Measurements from ENCODE around the gene TUBG2. TPM values are rescaled to one million over a fixed set of nuclear protein-coding genes. Genes with fewer than 3 reads are reported as not detected.

The TUBG2 gene
- total RNA-seq, 1 donor from 2014 or later: 7.6 TPM

DNA sequence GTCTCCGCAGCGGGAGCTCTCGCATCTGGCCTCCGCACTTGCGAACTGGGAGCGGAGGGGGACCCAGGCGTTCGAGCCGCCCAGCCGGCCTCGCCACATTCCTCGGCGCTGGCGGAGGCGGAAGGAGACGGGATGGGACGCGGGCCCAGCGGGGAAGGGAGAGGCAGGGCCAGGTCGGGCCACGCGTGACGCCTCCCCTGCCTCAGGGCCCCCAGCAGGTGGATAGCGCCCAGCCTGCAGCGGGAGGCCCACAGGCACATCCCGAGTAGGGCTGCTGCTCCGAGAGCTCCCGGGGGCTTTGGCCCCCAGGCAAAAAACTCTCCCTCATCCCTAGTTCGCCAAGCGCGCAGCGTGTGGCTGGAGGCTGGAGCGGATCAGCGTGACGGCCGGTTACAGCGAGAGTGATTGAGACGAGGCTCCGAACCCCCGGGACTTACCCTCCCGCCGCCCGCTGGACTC lies 16.9 kb downstream of the TUBG2 start:
- no peak for DNase-seq (ENCODE audit: low spot score)
- peak; percentile 5 for ATAC-seq

DNA sequence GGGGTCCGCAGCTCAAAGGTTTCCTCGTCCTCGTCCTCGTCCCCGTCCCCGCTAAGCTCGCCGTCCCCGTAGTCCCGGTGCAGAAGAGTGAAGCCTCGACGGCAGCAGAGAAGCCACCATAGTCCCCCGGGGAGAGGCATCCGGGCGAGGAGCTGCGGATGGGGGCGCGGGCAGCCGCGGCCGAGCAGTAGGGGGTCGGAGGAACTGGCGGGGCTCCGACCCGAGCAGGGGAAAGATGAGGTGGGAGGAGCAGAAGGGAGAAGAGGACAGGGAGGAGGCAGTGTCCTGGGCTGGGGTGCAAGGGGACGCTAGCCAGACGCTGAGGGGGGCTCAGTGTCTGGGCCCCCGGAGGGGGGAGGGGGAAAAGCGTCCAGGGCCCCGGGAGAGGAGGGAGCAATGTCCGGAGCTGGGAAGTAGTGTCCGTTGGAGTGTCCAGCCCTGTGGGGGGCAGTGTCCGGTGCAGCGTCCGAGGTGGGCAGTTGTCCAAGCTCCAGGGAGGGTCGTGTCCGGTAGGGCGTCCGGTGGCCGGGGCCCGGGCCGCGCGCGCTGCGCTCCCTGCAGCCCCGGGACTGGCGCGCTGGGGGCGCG lies 17.4 kb downstream of the TUBG2 start, which contains the start of gene PLEKHH3:
TSS of gene PLEKHH3 (minus strand) at position 571 of the 588 bp plus-strand sequence. CDS start at position 140, 431 bp downstream.
- ATAC-seq (no peak), DNase-seq (ENCODE audit: low spot score) (no peak)

DNA sequence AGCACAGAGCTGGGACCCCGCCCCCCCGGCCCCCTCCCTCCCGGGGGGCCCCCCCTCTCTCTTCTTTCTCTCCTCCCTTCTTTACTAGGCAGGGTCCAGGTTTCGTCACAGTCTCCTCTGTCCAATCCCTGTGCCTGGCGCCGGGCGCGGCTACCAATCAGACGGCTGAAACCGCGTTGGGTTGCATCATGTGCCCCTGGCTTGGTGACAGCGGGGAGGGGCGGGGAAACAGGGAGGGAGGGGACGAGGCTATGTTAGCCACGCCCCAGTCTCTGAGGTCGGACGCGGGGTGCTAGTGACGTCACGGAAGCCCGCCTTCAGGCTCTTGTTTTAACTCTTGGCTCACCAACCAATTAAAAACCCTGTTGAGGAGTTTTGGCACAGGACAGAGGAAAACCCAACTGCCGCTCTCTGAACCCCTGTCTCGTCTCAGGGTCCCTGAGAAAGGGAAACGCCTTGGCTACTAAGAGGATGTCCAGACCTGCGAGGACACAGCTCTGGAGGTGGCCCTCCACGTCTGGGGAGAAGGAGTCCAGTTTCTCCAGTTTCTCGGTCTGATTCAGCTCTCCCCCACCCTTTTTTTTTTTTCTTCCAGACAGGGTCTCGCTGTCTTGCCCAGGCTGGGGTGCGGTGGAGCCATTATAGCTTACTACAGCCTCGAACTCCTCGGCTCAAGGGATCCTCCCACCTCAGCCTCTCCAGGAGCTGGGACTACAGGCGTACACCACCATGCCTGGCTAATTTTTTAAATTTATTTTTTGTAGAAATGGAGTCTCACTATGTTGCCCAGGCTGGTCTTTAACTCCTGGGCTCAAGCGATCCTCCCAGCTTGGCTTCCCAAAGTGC lies 18.2 kb downstream of the TUBG2 start:
- DNase-seq (ENCODE audit: low spot score) (peak; percentile 100), ATAC-seq (peak; percentile 66)

DNA sequence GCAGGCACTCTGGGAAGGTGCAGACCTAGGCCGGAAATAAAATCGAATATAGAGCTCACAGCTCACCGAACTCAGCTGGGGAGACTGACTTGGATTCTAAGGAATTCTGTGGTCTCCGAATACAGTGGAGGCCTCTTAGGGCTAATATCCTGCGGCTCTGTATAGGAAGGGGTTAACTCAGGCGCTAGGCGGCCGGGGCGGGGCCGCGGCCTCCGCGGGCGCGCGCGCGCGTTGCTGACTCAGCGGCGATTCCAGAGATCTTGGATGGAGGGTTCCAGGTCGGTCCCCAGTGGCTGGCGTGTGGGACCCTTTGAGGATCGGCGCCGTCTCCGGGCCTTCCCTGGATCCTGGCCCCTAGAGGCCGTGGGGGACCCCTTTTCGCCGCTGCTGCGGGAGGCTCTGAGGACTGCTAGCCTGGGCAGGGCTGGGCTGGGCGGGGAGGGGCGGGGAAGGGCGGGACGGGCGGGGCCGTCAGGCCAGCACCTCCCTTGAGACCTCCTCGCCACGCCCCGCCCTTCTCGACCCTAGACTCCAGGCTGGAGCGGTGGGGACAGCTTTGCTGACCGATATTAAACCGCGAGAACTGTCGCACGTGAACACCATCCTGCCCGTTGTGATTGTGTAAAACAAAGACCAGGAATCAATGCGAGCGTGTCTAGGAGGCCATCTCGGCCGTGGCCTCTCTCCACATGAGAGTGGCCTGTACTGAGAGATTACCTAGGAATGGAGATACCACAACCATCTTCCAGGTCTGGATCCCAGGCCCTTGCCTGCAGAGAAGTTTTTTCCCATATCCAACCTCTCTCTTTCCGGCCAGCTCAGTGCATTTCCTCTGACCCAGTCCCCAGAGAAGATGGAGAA lies 19.1 kb downstream of the TUBG2 start:
- DNase-seq (ENCODE audit: low spot score) (peak; percentile 97), ATAC-seq (peak; percentile 55)

DNA sequence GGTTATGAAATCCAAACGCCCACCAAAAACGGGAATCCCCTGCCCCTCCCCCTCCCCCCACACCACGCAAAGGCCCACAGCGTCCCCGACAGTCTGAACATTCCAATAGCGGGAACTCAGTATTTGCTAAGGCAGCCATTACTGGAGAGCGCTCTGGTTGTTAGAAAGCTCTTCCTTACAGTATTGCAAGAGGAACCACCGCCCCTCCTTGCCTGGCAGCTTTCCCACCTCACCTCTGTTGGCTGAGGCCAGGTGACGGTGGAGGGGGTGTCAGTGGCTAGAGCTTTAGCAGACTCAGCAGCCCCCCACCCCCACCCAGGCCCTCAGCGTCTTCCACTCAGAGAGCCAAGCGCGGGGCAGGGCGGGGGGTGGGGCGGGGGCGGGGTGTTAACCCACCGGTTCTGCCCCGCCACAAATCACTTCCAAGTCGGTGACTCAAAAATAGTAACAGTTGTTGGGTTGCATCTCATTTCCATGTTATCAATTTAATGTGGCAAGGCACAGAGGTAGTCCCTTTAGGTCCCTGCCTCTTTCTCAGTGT lies 19.9 kb downstream of the TUBG2 start:
- DNase-seq (ENCODE audit: low spot score): peak; percentile 60
- no peak for ATAC-seq

DNA sequence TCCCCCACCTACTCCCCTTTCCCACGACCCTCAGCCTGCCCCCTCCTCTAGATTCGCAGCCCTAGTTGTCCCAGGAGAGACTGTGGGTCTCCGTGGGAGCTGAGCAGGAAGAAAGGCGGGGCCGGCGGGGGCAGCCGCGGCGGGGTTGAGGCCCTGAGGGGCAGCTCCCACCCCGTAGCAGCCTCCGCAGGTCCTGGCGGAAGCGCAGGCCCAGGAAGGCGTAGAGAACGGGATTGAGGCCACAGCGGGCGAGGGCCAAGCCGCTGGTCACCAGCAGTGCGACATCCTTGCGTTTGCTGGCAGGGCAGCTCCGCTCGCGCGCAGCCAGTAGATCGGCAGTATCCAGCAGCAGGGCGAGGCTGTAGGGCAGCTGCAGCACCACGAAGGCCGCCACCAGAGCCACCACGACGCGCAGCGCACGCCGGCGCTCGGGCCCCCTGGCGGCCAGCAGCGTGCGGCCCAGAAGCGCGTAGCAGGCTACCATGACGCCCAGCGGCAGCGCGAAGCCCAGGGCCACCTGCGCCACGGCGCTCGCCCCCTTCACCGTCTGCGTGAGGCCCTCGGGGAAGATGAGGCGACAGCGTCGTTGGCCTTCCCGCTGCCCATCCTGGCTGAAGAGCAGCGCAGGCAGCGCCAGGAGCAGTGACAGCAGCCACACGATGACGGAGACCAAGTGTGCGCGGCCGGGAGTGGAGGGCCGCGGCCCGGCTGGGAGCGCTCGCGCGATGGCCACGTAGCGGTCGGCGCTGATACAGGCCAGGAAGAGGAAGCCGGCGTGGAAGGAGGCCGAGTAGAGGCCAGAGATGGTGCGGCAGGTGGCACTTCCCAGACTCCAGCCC lies 20.6 kb downstream of the TUBG2 start:
- DNase-seq (ENCODE audit: low spot score): peak; percentile 84
- ATAC-seq: peak; percentile 57

DNA sequence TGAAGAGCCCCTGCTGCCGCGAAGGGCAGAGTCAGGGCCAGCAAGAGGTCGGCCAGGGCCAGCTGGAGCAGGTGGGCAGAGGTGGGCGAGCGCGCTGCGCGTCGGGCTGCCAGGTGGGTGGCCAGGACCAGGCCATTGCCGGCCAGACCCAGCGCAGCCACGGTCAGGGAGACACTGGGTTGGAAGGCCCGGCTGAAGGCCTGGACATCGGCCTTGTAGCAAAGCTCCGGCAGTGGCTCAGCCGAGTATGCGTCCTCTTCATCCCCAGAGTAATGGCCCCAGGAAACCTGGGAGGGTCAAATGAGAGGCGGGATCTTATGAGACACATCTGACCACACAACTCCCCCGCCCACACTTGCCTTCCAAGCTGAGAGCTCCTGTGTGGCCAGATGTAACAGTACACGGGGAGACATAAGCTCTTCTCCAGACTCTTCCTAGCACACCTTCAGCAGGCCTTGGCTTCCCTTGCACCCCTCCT lies 21.3 kb downstream of the TUBG2 start:
- no peak for ATAC-seq
- no peak for DNase-seq (ENCODE audit: low spot score)

DNA sequence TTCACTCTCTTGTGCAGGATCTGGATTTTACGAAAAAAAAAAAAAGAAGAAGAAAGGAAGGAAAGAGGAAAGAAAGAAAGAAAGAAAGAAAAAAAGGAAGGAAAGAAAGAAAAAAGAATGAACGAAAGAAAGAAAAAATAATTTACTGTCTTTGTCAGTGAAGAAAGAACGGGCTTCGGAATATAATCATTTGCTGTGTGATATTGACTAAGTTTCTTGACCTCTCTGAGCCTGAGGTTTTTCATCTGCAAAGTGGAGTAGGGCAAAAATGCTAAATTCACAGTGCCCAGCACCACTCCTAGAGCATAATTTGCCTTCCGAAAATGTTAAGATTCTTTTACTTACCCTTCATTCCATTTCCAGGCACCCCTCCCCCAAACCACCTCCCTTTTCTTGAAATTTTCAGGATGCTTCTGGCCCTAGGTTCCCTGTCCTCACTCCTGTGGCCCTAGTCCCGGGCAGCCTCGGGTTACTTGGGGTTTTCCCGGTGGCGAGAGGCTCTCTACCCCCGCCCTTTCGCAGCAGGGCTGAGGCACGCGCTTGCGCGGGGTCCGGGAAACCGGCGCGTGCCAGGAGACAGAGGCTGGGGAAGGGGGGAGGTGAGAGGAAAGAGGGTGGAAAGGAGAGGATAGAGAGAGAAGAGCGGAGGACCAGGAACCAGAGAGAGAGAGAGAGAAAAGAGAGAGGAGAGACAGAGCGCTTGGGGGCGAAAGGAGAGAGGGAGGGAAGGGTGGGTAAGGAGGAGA lies 23.1 kb downstream of the TUBG2 start, which contains the start of gene CNTNAP1:
TSS of gene CNTNAP1 (plus strand) at position 556 of the 746 bp plus-strand sequence. CDS start 299 bp downstream, outside the sequence.
- ATAC-seq (no peak), DNase-seq (ENCODE audit: low spot score) (no peak)

DNA sequence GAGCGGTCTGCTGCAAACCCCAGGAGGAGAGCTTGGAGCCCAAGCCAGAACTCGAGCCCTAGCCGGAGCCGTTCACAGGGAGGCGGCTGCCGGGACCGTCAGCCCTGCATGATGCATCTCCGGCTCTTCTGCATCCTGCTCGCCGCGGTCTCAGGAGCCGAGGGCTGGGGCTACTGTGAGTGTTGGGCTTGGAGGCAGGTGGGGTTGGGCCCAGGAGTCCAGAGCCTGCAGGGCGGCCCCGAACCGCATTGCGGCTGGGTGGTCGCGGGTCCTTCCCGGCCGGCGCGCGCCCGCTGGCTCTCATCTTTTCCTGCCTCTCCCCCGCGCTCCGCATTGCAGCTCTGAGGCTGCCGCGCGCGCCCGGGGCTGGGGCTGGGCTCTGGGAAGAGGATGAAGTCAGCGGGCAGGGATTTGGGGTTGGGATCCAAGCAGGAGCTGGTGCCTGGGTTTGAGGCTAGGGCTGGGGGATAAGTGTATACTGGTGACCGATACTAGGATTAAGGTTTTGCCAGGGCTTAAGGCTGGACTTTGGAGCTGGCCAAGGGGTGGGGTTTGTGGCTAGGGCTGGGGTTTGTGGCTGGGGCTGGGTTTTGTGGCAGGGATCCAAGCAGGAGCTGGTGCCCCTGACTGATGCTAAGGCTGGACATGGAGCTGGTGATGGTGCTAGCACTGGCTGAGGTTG lies 23.8 kb downstream of the TUBG2 start:
- ATAC-seq (no peak), DNase-seq (ENCODE audit: low spot score) (no peak)

DNA sequence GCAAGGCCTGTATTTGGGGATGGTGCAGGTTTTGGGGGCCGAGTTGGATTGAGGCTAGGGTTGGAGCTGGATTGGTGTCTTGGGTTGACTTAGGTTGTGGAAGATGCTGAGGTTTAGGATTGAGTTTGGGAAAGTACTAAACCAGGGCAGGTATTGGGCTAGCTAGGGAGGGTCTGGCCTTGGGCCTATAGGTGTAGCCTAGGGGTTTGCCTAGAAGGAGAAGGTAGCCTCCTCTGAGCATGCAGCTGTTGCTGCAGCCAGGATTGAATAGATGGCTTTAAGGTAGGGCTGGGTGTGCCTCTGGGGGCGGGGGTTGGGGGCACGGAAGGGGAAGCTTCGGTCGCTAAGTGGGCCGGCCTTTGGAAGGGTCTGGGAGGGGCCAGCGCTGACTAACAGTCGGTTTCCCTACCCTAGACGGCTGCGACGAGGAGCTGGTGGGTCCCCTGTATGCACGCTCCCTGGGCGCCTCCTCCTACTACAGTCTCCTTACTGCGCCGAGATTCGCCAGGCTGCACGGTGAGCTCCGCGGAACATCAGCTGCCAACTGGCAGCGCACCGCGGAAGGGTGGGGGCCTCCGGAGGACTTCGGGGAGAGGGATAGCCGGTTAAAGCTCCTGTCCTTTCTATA lies 24.4 kb downstream of the TUBG2 start:
- ATAC-seq (no peak), DNase-seq (ENCODE audit: low spot score) (no peak)

DNA sequence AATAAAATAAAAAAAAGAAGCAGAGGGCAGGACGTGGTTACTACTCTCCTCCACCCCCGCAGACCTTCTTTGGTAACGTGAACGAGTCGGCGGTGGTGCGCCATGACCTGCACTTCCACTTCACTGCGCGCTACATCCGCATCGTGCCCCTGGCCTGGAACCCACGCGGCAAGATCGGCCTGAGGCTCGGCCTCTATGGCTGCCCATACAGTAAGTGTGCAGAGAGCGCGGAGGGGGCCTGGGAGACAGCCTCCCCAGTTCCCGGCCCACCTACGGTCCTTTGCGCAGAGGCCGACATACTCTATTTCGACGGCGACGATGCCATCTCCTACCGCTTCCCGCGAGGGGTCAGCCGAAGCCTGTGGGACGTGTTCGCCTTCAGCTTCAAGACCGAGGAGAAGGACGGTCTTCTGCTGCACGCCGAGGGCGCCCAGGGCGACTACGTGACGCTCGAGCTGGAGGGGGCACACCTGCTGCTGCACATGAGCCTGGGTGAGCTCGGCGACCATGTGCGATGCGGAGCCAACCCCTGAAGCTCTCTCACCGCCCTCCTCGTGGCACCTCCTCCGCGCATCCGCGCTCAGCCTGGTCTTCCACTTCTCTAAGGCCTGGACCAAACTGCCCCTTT lies 26.0 kb downstream of the TUBG2 start:
- ATAC-seq (no peak), DNase-seq (ENCODE audit: low spot score) (no peak)

DNA sequence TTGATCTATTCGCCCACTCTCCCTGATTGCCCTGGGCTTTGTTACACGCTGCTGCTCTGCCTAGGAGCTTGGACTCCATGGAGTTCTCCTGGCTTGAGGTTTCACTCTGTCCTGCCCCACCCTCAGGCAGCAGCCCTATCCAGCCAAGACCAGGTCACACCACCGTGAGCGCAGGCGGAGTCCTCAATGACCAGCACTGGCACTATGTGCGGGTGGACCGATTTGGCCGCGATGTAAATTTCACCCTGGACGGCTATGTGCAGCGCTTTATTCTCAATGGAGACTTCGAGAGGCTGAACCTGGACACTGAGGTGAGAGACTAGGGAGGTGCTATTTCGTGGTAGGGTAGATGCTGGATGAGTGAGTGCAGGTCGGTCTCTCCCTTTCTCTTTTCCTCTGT lies 26.7 kb downstream of the TUBG2 start:
- no peak for DNase-seq (ENCODE audit: low spot score)
- ATAC-seq: no peak

DNA sequence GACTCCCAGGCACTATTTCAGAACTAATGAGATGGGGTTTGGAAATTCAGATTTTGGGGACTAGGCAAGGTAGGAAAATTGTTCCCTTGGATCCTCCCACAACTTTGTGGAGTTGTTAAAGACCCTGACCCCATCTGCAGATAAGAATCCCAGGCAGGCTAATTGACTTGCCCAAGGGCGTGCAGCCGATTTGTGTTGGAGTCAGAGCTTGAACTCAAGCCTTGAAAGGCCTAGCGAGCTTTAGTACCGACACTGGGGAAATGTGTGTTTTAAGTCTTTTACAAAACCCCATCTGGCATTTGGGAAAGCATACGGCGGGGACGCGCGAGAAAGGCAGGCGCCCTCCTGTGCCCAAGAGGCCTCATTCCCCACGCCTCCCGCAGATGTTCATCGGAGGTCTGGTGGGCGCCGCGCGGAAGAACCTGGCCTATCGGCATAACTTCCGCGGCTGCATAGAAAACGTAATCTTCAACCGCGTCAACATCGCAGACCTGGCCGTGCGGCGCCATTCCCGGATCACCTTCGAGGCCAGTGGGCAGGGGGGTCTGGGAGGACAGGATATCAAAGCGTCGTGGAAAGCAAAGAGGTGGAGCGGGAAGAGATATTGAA lies 27.5 kb downstream of the TUBG2 start:
- DNase-seq (ENCODE audit: low spot score) (no peak), ATAC-seq (no peak)

DNA sequence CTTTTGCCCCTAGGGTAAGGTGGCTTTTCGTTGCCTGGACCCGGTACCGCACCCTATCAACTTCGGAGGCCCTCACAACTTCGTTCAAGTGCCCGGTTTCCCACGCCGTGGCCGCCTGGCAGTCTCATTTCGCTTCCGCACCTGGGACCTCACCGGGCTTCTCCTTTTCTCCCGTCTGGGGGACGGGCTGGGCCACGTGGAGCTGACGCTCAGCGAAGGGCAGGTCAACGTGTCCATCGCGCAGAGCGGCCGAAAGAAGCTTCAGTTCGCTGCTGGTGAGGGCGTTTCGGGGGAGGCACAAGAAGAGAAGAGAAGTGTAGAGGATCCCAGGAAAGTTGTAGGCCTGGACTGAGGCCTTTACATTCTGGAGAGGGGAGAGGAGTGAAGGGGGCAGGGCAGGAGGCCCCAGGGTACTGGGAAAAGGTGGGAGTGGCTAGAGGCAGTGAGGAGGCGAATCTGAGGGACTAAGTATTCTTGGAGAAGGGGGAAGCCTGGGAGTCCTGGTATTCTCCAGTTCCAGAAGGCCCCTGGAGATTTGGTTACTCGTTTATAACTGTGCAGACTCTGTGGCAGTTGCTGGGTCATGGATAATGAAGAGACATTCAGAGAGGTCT lies 28.7 kb downstream of the TUBG2 start:
- DNase-seq (ENCODE audit: low spot score): no peak
- ATAC-seq: no peak

DNA sequence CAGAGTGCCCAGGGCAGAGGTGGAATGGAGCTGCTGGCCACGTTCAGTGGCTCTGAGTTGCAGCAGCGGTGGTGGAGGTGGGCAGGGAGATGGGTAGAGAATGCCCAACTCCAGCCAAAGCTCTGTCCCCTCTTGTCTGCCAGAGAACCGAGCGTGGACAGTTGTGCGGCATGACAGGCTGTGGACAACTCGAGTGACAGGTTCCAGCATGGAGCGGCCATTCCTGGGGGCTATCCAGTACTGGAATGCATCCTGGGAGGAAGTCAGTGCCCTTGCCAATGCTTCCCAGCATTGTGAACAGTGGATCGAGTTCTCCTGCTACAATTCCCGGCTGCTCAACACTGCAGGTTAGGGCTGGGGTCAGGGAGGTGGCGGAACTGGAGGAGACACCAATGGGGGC lies 31.5 kb downstream of the TUBG2 start:
- DNase-seq (ENCODE audit: low spot score): no peak
- ATAC-seq: no peak

DNA sequence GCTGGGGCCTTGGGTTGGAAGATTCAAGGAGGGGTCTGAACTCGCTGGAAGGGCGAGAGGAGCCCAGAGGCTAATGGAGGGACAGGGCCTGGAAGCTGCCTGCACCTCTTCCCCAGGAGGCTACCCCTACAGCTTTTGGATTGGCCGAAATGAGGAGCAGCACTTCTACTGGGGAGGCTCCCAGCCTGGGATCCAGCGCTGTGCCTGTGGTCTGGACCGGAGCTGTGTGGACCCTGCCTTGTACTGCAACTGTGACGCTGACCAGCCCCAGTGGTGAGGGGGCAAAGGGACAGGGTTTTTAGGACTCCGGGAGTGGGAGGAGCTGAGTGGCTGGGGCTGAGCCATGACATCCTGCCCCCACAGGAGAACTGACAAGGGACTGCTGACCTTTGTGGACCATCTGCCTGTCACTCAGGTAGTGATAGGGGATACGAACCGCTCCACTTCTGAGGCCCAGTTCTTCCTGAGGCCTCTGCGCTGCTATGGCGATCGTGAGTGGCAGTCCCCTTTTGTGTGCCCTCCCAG lies 32.0 kb downstream of the TUBG2 start:
- ATAC-seq: no peak

DNA sequence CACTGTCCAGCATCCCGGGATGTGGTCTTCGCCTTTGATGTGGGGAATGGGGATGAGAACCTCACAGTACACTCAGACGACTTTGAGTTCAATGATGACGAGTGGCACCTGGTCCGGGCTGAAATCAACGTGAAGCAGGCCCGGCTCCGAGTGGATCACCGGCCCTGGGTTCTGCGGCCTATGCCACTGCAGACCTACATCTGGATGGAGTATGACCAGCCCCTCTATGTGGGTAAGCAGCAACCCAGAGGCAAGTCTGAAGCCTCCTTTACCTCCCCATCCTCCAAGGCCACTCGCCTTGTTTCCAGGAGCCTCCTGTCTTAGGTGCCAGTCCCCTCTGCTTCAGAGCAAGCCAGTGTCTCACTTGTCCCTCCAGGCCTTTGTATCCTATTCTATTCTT lies 33.4 kb downstream of the TUBG2 start:
- DNase-seq (ENCODE audit: low spot score) (no peak), ATAC-seq (no peak)

More for the DNA sequence above, 32.0 kb downstream of the TUBG2 start:
- DNase-seq (ENCODE audit: low spot score): no peak
